Measurements from ENCODE around the gene TCAP. TPM values are rescaled to one million over a fixed set of nuclear protein-coding genes. Genes with fewer than 3 reads are reported as not detected.
"Not testable (repeated sequence)": the region's sequence is repeated elsewhere in the genome, so short reads cannot be mapped to it uniquely, and the experiment has no call there.

The TCAP gene
- total and polyA plus RNA-seq, 2 donors (not counting 1 experiment from before 2014, with no cell fraction given), result 0.05 to 0.17 TPM

DNA sequence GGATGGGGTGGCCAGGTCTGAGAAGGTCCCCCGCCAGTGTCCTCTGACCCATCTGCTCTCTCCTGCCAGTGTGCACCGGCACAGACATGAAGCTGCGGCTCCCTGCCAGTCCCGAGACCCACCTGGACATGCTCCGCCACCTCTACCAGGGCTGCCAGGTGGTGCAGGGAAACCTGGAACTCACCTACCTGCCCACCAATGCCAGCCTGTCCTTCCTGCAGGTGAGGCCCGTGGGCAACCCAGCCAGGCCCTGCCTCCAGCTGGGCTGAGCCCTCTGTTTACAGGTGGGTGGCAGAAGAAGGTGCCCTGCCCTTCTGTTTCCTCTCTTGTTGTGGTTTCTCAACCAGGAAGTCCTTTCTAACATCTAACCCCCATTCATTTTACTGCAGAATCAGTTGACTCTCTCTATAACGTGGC, 41.8 kb downstream of the TCAP start:
- Histone ChIP-seq H3K9ac (ENCODE audit: insufficient read depth, low read length) (no peak overlapping the region), H3K27me3 (ENCODE audit: control insufficient read depth, insufficient read depth, low read length) (no peaks in the 10 kb centered on the region), H3K79me2 (ENCODE audit: control insufficient read depth, insufficient read depth, low read length) (peaks cover 3% of the 10 kb centered on the region), H4K20me1 (ENCODE audit: control insufficient read depth, extremely low read depth, insufficient read depth, low read length) (no peaks in the 10 kb centered on the region), H3K27ac (ENCODE audit: insufficient read depth, low read length) (no peak overlapping the region), H2AFZ (ENCODE audit: low read length) (no peak overlapping the region), H3K4me2 (ENCODE audit: extremely low read depth, insufficient read depth, low read length) (no peak overlapping the region), H3K4me1 (ENCODE audit: control insufficient read depth, extremely low read depth, insufficient read depth, low read length) (peaks cover 2% of the 10 kb centered on the region), H3K4me3 (replicated peaks in 1 of 4; ENCODE audit: control extremely low read depth in 1 of 4, insufficient read depth in 1 of 4, low read depth in 3 of 4, low read length in 4 of 4) (no peak overlapping the region), H3K36me3 (ENCODE audit: control insufficient read depth, insufficient read depth, low read length) (peaks cover 17% of the 10 kb centered on the region), H3K9me3 (ENCODE audit: control insufficient read depth, insufficient read depth, low read depth, low read length) (no peaks in the 10 kb centered on the region)
- no peak for DNase-seq (ENCODE audit: low read depth in 2 of 2)
- TF ChIP-seq, protein P1, sequence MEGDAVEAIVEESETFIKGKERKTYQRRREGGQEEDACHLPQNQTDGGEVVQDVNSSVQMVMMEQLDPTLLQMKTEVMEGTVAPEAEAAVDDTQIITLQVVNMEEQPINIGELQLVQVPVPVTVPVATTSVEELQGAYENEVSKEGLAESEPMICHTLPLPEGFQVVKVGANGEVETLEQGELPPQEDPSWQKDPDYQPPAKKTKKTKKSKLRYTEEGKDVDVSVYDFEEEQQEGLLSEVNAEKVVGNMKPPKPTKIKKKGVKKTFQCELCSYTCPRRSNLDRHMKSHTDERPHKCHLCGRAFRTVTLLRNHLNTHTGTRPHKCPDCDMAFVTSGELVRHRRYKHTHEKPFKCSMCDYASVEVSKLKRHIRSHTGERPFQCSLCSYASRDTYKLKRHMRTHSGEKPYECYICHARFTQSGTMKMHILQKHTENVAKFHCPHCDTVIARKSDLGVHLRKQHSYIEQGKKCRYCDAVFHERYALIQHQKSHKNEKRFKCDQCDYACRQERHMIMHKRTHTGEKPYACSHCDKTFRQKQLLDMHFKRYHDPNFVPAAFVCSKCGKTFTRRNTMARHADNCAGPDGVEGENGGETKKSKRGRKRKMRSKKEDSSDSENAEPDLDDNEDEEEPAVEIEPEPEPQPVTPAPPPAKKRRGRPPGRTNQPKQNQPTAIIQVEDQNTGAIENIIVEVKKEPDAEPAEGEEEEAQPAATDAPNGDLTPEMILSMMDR (conservative IDR thresholded peaks at IDR 0.05 in 1 of 2, IDR thresholded peaks at IDR 0.05 in 1 of 2; ENCODE audit: low read depth in 1 of 2, low read length in 2 of 2), result no peak
- no peak for TF ChIP-seq EZH2 (IDR thresholded peaks at IDR 0.05; ENCODE audit: low read length, missing control alignments)

DNA sequence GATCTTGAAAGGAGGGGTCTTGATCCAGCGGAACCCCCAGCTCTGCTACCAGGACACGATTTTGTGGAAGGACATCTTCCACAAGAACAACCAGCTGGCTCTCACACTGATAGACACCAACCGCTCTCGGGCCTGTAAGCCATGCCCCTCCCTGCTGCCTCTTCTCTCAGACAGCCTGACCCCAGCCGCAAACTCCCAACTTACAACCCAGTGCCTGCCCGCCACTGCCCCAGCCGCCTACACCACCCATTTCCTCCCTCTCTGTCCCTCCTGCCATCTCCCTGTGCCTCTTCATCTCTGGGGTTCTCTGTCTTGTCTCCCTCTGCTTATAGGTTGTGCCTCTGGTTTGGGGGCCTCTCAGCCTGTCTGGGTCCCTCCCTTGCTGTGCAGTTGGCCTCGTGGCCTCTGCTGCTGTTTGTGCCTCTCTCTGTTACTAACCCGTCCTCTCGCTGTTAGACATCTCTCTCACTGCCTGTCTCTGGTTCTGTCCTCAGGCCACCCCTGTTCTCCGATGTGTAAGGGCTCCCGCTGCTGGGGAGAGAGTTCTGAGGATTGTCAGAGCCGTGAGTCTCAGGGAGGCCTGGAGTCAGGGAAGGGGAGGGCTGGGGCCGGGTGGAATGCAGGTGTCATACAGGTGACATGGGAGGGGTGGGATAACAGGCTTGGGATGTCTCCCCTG, 44.3 kb downstream of the TCAP start:
- H3K27me3 ChIP-seq (ENCODE audit: control insufficient read depth, insufficient read depth, low read length), result no peaks in the 10 kb centered on the region
- no peaks in the 10 kb centered on the region for H3K9me3 ChIP-seq (ENCODE audit: control insufficient read depth, insufficient read depth, low read depth, low read length)
- peaks cover 2% of the 10 kb centered on the region for H3K4me1 ChIP-seq (ENCODE audit: control insufficient read depth, extremely low read depth, insufficient read depth, low read length)
- peaks cover 18% of the 10 kb centered on the region for H3K36me3 ChIP-seq (ENCODE audit: control insufficient read depth, insufficient read depth, low read length)
- H3K4me3 ChIP-seq (replicated peaks in 1 of 4; ENCODE audit: control extremely low read depth in 1 of 4, insufficient read depth in 1 of 4, low read depth in 3 of 4, low read length in 4 of 4), result no peak overlapping the region
- H3K79me2 ChIP-seq (ENCODE audit: control insufficient read depth, insufficient read depth, low read length), result peaks cover 3% of the 10 kb centered on the region
- TF ChIP-seq EZH2 (IDR thresholded peaks at IDR 0.05; ENCODE audit: low read length, missing control alignments), result no peak
- TF ChIP-seq, protein P1 (conservative IDR thresholded peaks at IDR 0.05 in 1 of 2, IDR thresholded peaks at IDR 0.05 in 1 of 2; ENCODE audit: low read depth in 1 of 2, low read length in 2 of 2), result no peak
- no peak overlapping the region for H3K4me2 ChIP-seq (ENCODE audit: extremely low read depth, insufficient read depth, low read length)
- H2AFZ ChIP-seq (ENCODE audit: low read length), result no peak overlapping the region
- H3K9ac ChIP-seq (ENCODE audit: insufficient read depth, low read length), result no peak overlapping the region
- no peaks in the 10 kb centered on the region for H4K20me1 ChIP-seq (ENCODE audit: control insufficient read depth, extremely low read depth, insufficient read depth, low read length)
- H3K27ac ChIP-seq (ENCODE audit: insufficient read depth, low read length), result no peak overlapping the region
- no peak for DNase-seq (ENCODE audit: low read depth in 2 of 2)

DNA sequence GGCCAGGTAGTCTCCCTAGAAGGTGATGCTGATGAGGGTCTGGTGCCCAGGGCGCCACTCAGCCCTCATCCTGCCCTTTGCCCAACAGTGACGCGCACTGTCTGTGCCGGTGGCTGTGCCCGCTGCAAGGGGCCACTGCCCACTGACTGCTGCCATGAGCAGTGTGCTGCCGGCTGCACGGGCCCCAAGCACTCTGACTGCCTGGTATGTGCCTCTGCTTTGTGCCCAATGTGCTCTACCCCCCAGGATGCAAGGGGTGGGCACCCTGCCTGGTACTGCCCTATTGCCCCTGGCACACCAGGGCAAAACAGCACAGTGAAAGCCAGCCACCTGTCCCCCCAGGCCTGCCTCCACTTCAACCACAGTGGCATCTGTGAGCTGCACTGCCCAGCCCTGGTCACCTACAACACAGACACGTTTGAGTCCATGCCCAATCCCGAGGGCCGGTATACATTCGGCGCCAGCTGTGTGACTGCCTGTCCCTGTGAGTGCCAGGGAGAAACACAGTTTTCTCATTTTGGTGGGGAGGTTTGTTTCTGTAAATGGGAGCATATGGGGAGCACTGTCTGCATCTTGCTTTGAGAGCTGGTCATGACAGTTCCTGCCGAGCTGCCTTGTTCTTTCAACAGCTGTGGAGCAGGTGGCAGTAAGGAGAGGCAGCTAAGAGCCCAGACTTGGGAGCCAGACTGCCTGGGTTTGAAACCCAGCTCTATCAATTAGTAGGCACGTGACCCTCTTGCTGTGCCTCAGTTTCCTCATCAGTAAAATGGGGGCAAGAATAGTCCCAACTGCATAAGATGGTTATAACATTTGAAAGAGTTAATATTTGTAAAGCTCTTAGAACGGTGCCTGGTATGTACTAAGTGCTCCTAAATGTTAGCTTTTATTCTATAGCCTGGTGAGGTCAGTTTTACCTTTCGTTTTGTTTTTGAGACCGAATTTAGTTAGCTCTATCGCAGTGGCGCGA, 45.1 kb downstream of the TCAP start:
- Histone ChIP-seq H3K4me1 (ENCODE audit: control insufficient read depth, extremely low read depth, insufficient read depth, low read length) (no peaks in the 10 kb centered on the region), H3K79me2 (ENCODE audit: control insufficient read depth, insufficient read depth, low read length) (no peaks in the 10 kb centered on the region), H3K27me3 (ENCODE audit: control insufficient read depth, insufficient read depth, low read length) (no peaks in the 10 kb centered on the region), H3K4me3 (replicated peaks in 1 of 4; ENCODE audit: control extremely low read depth in 1 of 4, insufficient read depth in 1 of 4, low read depth in 3 of 4, low read length in 4 of 4) (no peak overlapping the region), H3K36me3 (ENCODE audit: control insufficient read depth, insufficient read depth, low read length) (peaks cover 18% of the 10 kb centered on the region), H2AFZ (ENCODE audit: low read length) (no peak overlapping the region), H3K27ac (ENCODE audit: insufficient read depth, low read length) (no peak overlapping the region), H4K20me1 (ENCODE audit: control insufficient read depth, extremely low read depth, insufficient read depth, low read length) (no peaks in the 10 kb centered on the region), H3K9ac (ENCODE audit: insufficient read depth, low read length) (no peak overlapping the region), H3K4me2 (ENCODE audit: extremely low read depth, insufficient read depth, low read length) (no peak overlapping the region), H3K9me3 (ENCODE audit: control insufficient read depth, insufficient read depth, low read depth, low read length) (no peaks in the 10 kb centered on the region)
- no peak for DNase-seq (ENCODE audit: low read depth in 2 of 2)
- TF ChIP-seq EZH2 (IDR thresholded peaks at IDR 0.05; ENCODE audit: low read length, missing control alignments), result no peak
- TF ChIP-seq, protein P1 (conservative IDR thresholded peaks at IDR 0.05 in 1 of 2, IDR thresholded peaks at IDR 0.05 in 1 of 2; ENCODE audit: low read depth in 1 of 2, low read length in 2 of 2), result no peak

DNA sequence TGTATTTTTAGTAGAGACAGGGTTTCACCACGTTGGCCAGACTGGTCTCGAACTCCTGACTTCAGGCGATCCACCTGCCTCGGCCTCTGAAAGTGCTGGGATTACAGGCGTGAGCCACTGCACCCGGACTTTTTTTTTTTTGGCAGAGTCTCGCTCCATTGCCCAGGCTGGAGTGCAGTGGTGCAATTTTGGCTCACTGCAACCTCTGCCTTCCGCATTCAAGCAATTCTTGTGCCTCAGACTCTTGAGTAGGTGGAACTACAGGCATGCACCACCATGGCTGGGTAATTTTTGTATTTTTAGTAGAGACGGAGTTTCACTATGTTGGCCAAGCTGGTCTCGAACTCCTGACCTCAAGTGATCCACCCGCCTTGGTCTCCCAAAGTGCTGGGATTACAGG, 45.9 kb downstream of the TCAP start:
- H3K36me3 ChIP-seq (ENCODE audit: control insufficient read depth, insufficient read depth, low read length), result peaks cover 25% of the 10 kb centered on the region
- H3K27ac ChIP-seq (ENCODE audit: insufficient read depth, low read length); H3K79me2 ChIP-seq (ENCODE audit: control insufficient read depth, insufficient read depth, low read length): not testable (repeated sequence)

More for the DNA sequence above, 45.9 kb downstream of the TCAP start:
- not testable (repeated sequence) for H3K9ac ChIP-seq (ENCODE audit: insufficient read depth, low read length); H3K9me3 ChIP-seq (ENCODE audit: control insufficient read depth, insufficient read depth, low read depth, low read length); H3K4me2 ChIP-seq (ENCODE audit: extremely low read depth, insufficient read depth, low read length); H2AFZ ChIP-seq (ENCODE audit: low read length); H3K4me1 ChIP-seq (ENCODE audit: control insufficient read depth, extremely low read depth, insufficient read depth, low read length); H4K20me1 ChIP-seq (ENCODE audit: control insufficient read depth, extremely low read depth, insufficient read depth, low read length); H3K4me3 ChIP-seq (replicated peaks in 1 of 4; ENCODE audit: control extremely low read depth in 1 of 4, insufficient read depth in 1 of 4, low read depth in 3 of 4, low read length in 4 of 4); DNase-seq (ENCODE audit: low read depth in 2 of 2); H3K27me3 ChIP-seq (ENCODE audit: control insufficient read depth, insufficient read depth, low read length)

All from fibroblast of lung (primary cell).